Coronary artery (tissue), 2 donors: ENCODE measurements around the gene ZDHHC14.

Experiments used
- DNase-seq: peaks from one replicate; pipeline ENCODE4 v3.0.0-alpha.2; 2017; ENCODE audit warnings: low spot score
- H3K27ac ChIP-seq, 2 donors: fragments of 200-600 bp; sonication (generic); one replicate each; pipeline ENCODE4 v1.5.1; 2016 to 2019
- H3K4me3 ChIP-seq: fragments of 200-600 bp; sonication (generic); 2 replicates; pipeline ENCODE4 v1.5.1; 2016; ENCODE audit warnings: mild to moderate bottlenecking, moderate library complexity
- CTCF ChIP-seq: fragments of 200-600 bp; sonication (generic); IDR thresholded peaks from one replicate; pipeline ENCODE4 v1.5.1; 2019; ENCODE audit warnings: antibody characterized with exemption

ZDHHC14 gene

GRCh38 chr6:157646012-157646411 lies 265.0 kb downstream of the ZDHHC14 start:
- DNase-seq, result no peak
- no peak overlapping the region for H3K27ac ChIP-seq

GRCh38 chr6:157647261-157647915 lies 266.4 kb downstream of the ZDHHC14 start:
- no peak for TF ChIP-seq CTCF
- no peak for DNase-seq
- Histone ChIP-seq H3K4me3 (no peak overlapping the region), H3K27ac (no peak overlapping the region)

More at GRCh38 chr6:157646012-157646411, 265.0 kb downstream of the ZDHHC14 start:
- no peak for TF ChIP-seq CTCF
- no peak overlapping the region for H3K4me3 ChIP-seq

GRCh38 chr6:157648561-157648960 lies 267.6 kb downstream of the ZDHHC14 start:
- no peak for TF ChIP-seq CTCF
- no peak for DNase-seq
- no peak overlapping the region for H3K4me3 ChIP-seq
- H3K27ac ChIP-seq, result no peak overlapping the region

GRCh38 chr6:157649311-157650260 lies 268.6 kb downstream of the ZDHHC14 start:
- H3K4me3 ChIP-seq, result peak overlapping the region; percentile 52
- no peak for DNase-seq
- no peak for TF ChIP-seq CTCF
- no peak overlapping the region for H3K27ac ChIP-seq

- TF ChIP-seq CTCF, result no peak
- H3K27ac ChIP-seq, result no peak overlapping the region
- DNase-seq, result no peak
- peak overlapping the region; percentile 52 for H3K4me3 ChIP-seq
Measured at GRCh38 chr6:157650261-157650640, 269.3 kb downstream of the ZDHHC14 start.

- DNase-seq, result no peak
- Histone ChIP-seq H3K4me3 (no peak overlapping the region), H3K27ac (no peak overlapping the region)
- no peak for TF ChIP-seq CTCF
Measured at GRCh38 chr6:157650801-157651200, 269.8 kb downstream of the ZDHHC14 start.
